Transverse colon (tissue), 4 donors: ENCODE data around the gene ABCG1. TPM values are rescaled to one million over a fixed set of nuclear protein-coding genes. Genes with fewer than 3 reads are reported as not detected.

ENCODE experiments used
- DNase-seq: peaks from one replicate; pipeline ENCODE4 v3.0.0-alpha.2; 2019
- H3K27ac ChIP-seq, 4 donors: fragments of 200-600 bp; sonication (generic); 2 replicates each; pipeline ENCODE4 v1.5.1; 2016 to 2018; ENCODE audit warnings: inconsistent platforms in 4 of 4
- H3K27me3 ChIP-seq: fragments of 200-600 bp; sonication (generic); 2 replicates; pipeline ENCODE4 v1.5.1; 2017; ENCODE audit warnings: inconsistent platforms
- H3K36me3 ChIP-seq, 4 donors: fragments of 200-600 bp; sonication (generic); 2 replicates each; pipeline ENCODE4 v1.5.1; 2017 to 2019; ENCODE audit warnings: inconsistent platforms in 4 of 4
- H3K4me1 ChIP-seq, 4 donors: fragments of 200-600 bp; sonication (generic); 2 replicates each; pipeline ENCODE4 v1.5.1; 2017 to 2020; ENCODE audit warnings: inconsistent platforms in 4 of 4
- H3K4me3 ChIP-seq, 4 donors: fragments of 200-600 bp; sonication (generic); 1 replicate in 1 of 4; 2 replicates in 3 of 4; pipeline versions ENCODE4 v1.5.1 to v1.6.1; 2017 to 2019; ENCODE audit warnings: inconsistent platforms in 4 of 4
- H3K9me3 ChIP-seq, 2 donors: fragments of 200-600 bp; sonication (generic); 2 replicates each; pipeline ENCODE4 v1.5.1; 2017 to 2019; ENCODE audit warnings: inconsistent platforms in 2 of 2
- CTCF ChIP-seq, 5 experiments: fragments of 200-600 bp in 3 of 5; fragments of 450-650 bp in 2 of 5; sonication (generic) in 3 of 5; IDR thresholded peaks; 1 replicate in 2 of 5; 2 replicates in 3 of 5; pipeline ENCODE4 v1.5.1; 2016 to 2017; ENCODE audit warnings: antibody characterized with exemption in 5 of 5, inconsistent platforms in 3 of 5, mild to moderate bottlenecking in 2 of 5, moderate library complexity in 1 of 5
- EP300 ChIP-seq: sonication (generic); formaldehyde crosslinking; IDR thresholded peaks from one replicate; pipeline ENCODE4 v1.6.1; 2017; ENCODE audit warnings: antibody characterized with exemption, low read depth
- POLR2A ChIP-seq: fragments of 450-650 bp; IDR thresholded peaks from one replicate; pipeline ENCODE4 v1.6.1; 2016; ENCODE audit warnings: antibody characterized with exemption, mild to moderate bottlenecking, moderate library complexity
- POLR2AphosphoS5 ChIP-seq, 3 donors: sonication (generic); formaldehyde crosslinking; IDR thresholded peaks; one replicate each; pipeline ENCODE4 v1.6.1; 2016; ENCODE audit warnings: antibody characterized with exemption in 3 of 3
- WGBS, 2 donors: methylation state at CpG; one replicate each; pipeline ENCODE4 v1.1.5; 2018; ENCODE audit warnings: low coverage in 1 of 2; 5-methylcytosine and 5-hydroxymethylcytosine counted together
- in situ Hi-C, 4 donors: fragments of 200-750 bp; cut with MboI; loops; one replicate each; pipeline versions ENCODE4 v1.15.0 to v1.15.1; 2017; ENCODE audit warnings: low sequenced_read_pairs in 3 of 4, low pct_ligation_motif_present in 1 of 4, low pct_unique_long_range_greater_than_20kb in 1 of 4
- intact Hi-C: fragments of 100-400 bp; cut with DNase I; formaldehyde crosslinking; loops from one replicate; pipeline ENCODE4 v1.15.1; 2023; ENCODE audit warnings: low total_unique reads
- total RNA-seq, 4 donors: library from RNA; depleted of rRNA; stranded (reverse); fragments of >200 nt; gene quantifications; one replicate each; pipeline ENCODE4 v1.1.0, GENCODE V29; 2016

The ABCG1 gene
- total RNA-seq, 4 donors from 2014 or later, result 17.1 to 67.7 (median 53.2) TPM

GRCh38 chr21:42340187-42341050 is 121.5 kb downstream of the ABCG1 start:
- DNase-seq, result no peak
- intact Hi-C loops (no loop called here), in situ Hi-C loops (no loop called here)
- no peaks in the 10 kb centered on the region for H3K36me3 ChIP-seq
- H3K9me3 ChIP-seq, result no peaks in the 10 kb centered on the region
- TF ChIP-seq CTCF (IDR thresholded peaks at IDR 0.05) (no peak), EP300 (no peak), POLR2A (no peak), POLR2AphosphoS5 (IDR thresholded peaks at IDR 0.05) (no peak)
- H3K27ac ChIP-seq, result no peak overlapping the region
- no peaks in the 10 kb centered on the region for H3K27me3 ChIP-seq
- WGBS, 2 donors, result 68 to 81% methylated on average over 5 to 24 of the region's 24 CpGs
- peaks cover 0 to 10% (median 1%) of the 10 kb centered on the region in 4 donors for H3K4me1 ChIP-seq
- H3K4me3 ChIP-seq, result no peak overlapping the region

GRCh38 chr21:42341776-42342542 is 123.0 kb downstream of the ABCG1 start:
- no peaks in the 10 kb centered on the region for H3K27me3 ChIP-seq
- no peak overlapping the region for H3K27ac ChIP-seq
- H3K36me3 ChIP-seq, result no peaks in the 10 kb centered on the region
- WGBS, 2 donors, result 89 to 100% methylated on average over 1 to 15 of the region's 15 CpGs
- no peak overlapping the region for H3K4me3 ChIP-seq
- H3K4me1 ChIP-seq, result peaks cover 0 to 10% (median 1%) of the 10 kb centered on the region in 4 donors
- in situ Hi-C loops, result no loop called here
- TF ChIP-seq EP300, result no peak
- TF ChIP-seq POLR2AphosphoS5 (IDR thresholded peaks at IDR 0.05), result no peak
- no peak for TF ChIP-seq CTCF (IDR thresholded peaks at IDR 0.05)
- TF ChIP-seq POLR2A, result no peak
- intact Hi-C loops, result no loop called here
- no peak for DNase-seq
- no peaks in the 10 kb centered on the region for H3K9me3 ChIP-seq

- Histone ChIP-seq H3K4me3 (no peak overlapping the region), H3K27me3 (no peaks in the 10 kb centered on the region), H3K27ac (no peak overlapping the region), H3K9me3 (no peaks in the 10 kb centered on the region), H3K4me1 (peaks cover 0 to 3% (median under 1%) of the 10 kb centered on the region in 4 donors), H3K36me3 (no peaks in the 10 kb centered on the region)
- 84% methylated on average over 10 of the region's 10 CpGs; no CpG with 5 or more reads in 1 of the 2 donors for WGBS, 2 donors
- no peak for TF ChIP-seq POLR2AphosphoS5 (IDR thresholded peaks at IDR 0.05)
- no peak for TF ChIP-seq POLR2A
- TF ChIP-seq EP300, result no peak
- TF ChIP-seq CTCF (IDR thresholded peaks at IDR 0.05), result no peak
- intact Hi-C loops, result no loop called here
- in situ Hi-C loops, result no loop called here
- DNase-seq, result no peak
Observed at GRCh38 chr21:42343101-42343500, 124.2 kb downstream of the ABCG1 start.

GRCh38 chr21:42343556-42343955 is 124.6 kb downstream of the ABCG1 start:
- no peak for TF ChIP-seq POLR2A
- TF ChIP-seq EP300, result no peak
- TF ChIP-seq CTCF (IDR thresholded peaks at IDR 0.05), result no peak
- no peak for TF ChIP-seq POLR2AphosphoS5 (IDR thresholded peaks at IDR 0.05)
- no peaks in the 10 kb centered on the region for H3K4me1 ChIP-seq
- H3K9me3 ChIP-seq, result no peaks in the 10 kb centered on the region
- 78 to 89% methylated on average over 3 to 6 of the region's 6 CpGs for WGBS, 2 donors
- H3K4me3 ChIP-seq, result no peak overlapping the region
- no peaks in the 10 kb centered on the region for H3K27me3 ChIP-seq
- no peak overlapping the region for H3K27ac ChIP-seq
- intact Hi-C loops, result no loop called here
- no peak for DNase-seq
- no peaks in the 10 kb centered on the region for H3K36me3 ChIP-seq
- in situ Hi-C loops, result no loop called here
